Right renal cortex interstitium (tissue), 3 donors: ENCODE measurements around the gene SETBP1. TPM values are rescaled to one million over a fixed set of nuclear protein-coding genes. Genes with fewer than 3 reads are reported as not detected.
"Not testable (repeated sequence)": the region's sequence is repeated elsewhere in the genome, so short reads cannot be mapped to it uniquely, and the experiment has no call there.

Source experiments
- DNase-seq, 3 donors: peaks; one replicate each; pipeline ENCODE4 v3.0.0-alpha.2; 2013; ENCODE audit warnings: low read depth in 3 of 3, low spot score in 2 of 3
- polyA plus RNA-seq, 3 donors: library from polyadenylated mRNA; unstranded; fragments of 120-200 nt; gene quantifications; one replicate each; pipeline ENCODE4 v1.2.1, GENCODE V29; 2013; ENCODE audit not compliant: insufficient read length in 3 of 3

SETBP1 gene
- polyA plus RNA-seq, 3 donors: 27.5 to 32.4 (median 30.1) TPM

GRCh38 chr18:44702594-44702993 lies 21.9 kb downstream of the SETBP1 start:
- DNase-seq: no peak

- no peak for DNase-seq
Observed at GRCh38 chr18:44704135-44704789, 23.6 kb downstream of the SETBP1 start.

DNA sequence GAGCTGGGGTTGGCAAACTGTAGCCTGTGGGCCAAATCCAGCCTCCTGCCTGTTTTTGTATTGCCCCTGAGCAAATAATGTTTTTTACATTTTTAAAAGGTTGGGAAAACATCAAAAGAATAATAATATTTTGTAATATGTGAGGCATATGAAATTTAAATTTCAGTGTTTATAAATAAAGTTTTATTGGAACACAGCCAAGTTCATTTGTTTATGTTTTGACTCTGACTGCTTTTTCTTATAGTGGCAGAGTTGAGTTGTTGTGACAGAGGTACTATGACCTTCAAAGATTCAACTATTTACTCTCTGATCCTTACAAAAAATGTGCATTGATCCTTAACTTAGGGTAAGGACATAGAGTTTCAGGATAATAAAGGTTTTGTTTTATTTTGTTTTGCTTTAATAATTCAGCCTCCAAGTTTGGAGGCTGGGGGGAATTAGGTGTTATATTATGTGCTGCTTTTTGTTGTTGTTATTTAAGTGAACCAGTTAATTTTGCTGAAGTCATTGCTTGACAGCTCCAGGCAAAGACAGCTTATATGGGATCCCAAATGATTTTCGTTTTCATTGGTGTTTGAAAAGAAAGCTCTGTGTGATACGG lies 24.5 kb downstream of the SETBP1 start:
- no peak for DNase-seq

- DNase-seq: no peak
Observed at GRCh38 chr18:44708451-44709083, 27.9 kb downstream of the SETBP1 start.

GRCh38 chr18:44709307-44710126 lies 28.8 kb downstream of the SETBP1 start:
- no peak for DNase-seq

GRCh38 chr18:44710931-44711330 lies 30.2 kb downstream of the SETBP1 start:
- DNase-seq: no peak

DNA sequence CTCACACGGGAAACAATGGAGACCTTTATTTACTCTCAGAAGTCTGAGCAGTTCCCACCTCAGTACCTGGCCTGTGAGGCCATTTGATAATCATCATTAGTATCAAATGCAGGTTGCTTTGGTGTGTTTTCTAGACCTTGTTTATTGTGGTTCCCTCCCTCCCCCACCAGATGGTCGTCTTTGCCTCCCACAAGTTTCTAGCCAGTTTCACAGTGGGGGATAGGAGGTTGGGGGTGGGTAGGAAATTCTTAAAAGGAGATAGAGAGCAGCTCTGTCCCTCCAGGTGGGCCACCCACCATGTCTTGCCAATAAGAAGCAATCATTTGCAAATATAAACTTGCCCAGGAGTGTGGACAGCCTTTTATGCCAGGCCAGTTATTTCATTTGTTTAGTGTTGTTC lies 31.3 kb downstream of the SETBP1 start:
- no peak for DNase-seq

- DNase-seq: no peak
Observed at GRCh38 chr18:44713435-44713834, 32.7 kb downstream of the SETBP1 start.

DNA sequence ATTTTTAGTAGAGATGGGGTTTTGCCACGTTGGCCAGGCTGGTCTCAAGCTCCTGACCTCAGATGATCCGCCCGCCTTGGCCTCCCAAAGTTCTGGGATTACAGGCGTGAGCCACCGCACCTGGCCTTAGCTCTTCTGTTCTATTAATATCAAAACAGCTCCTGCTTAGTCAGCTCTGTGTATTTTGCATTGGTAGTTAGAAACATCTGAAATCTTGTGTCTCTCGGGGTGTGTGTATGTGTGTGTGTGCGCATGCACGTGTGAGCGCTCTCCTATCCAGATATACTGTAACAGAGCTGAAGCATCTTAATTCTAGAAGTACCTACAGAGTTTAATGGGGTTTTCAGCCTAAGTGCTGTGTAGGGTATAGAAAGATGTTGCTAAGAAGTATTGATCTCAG lies 33.7 kb downstream of the SETBP1 start:
- no peak for DNase-seq

DNA sequence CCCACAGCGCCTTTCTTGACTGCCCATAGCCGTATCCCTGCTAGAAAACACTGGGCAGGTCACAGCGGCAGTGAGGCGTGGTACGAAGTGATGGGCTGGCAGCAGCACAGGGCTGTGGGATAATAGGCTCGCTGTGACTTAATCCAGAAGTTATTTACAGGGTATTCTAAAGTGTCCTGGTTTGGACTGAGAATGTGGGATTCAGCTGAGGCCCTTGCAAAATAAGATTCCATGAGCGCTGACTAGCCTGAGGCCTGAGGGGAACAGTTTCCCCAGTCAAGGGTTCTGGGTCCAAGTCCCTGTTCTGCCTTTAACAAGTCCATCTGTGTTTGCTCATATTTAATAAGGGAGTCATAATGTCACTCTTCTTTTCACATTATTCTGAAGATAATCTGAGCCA lies 34.6 kb downstream of the SETBP1 start:
- no peak for DNase-seq

- no peak for DNase-seq
Observed at GRCh38 chr18:44715842-44716241, 35.2 kb downstream of the SETBP1 start.

GRCh38 chr18:44716697-44717163 lies 36.0 kb downstream of the SETBP1 start:
- no peak for DNase-seq

DNA sequence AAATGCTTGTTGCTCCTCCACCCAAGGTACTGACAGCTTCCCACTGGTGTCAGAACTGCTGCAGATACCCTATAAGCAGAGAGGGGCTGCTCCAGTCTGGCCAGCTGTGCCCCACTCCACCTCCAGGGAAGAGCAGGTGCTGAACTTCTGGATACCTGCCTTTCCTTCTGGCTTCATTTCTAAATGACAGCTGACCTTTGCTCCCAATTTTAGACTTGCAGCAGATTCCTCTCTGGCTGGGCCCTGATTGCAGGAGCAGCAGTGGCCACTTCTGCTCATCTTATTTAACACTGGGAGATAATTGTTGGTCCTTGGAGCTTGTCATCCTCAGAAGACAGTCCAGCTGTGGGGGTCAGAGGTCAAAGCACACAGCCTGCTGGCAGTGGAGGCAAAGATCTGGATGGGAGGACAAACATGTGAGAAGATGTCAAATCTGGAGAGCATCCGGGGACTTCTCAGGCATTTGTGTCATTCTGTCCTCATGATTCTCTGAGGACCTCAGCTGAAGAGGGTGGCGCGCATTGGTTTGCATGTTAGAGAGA lies 38.9 kb downstream of the SETBP1 start:
- no peak for DNase-seq

GRCh38 chr18:44721748-44722147 lies 41.1 kb downstream of the SETBP1 start:
- not testable (repeated sequence) for DNase-seq

- DNase-seq: no peak
Observed at GRCh38 chr18:44723411-44723810, 42.7 kb downstream of the SETBP1 start.

GRCh38 chr18:44724105-44724778 lies 43.6 kb downstream of the SETBP1 start:
- DNase-seq: no peak

DNA sequence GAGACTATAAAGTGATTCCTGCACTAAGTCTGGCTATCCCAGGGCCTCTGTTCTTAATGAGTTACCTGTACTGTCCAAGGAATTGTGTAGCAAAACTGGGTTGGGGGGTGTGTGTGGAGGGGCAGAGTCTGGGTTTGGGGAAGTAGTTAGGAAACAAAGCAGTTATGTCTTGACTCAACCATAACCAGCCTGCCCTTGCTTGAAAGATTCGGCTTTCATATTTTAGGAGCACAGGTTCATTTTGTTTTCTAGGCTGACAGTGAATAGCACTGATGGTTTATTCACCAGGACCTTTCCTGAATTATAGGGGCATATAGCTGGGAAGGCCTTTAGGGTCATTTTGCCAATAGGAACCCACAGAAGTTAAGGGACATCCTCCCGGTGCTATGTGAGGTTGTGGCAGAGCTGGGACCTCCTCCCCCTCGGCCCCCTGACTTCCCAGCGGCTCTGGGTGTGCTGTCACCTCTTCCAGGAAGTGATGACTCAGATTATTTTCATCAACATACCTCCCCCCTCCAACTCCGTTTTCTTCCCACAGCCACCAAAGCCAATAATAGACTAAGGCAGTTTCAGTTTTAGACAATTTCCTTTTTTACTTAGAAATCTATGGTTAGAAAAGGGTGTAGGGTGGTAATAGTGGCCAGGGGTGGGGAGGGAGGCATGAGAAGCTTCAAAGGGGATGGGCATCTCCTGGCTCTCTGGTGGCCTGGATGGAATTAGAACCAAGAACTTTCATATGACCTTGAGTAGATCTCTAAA lies 44.8 kb downstream of the SETBP1 start:
- no peak for DNase-seq

- no peak for DNase-seq
Observed at GRCh38 chr18:44726059-44726421, 45.4 kb downstream of the SETBP1 start.

GRCh38 chr18:44727291-44727690 lies 46.6 kb downstream of the SETBP1 start:
- DNase-seq: no peak

- DNase-seq: no peak
Observed at GRCh38 chr18:44729631-44730101, 49.0 kb downstream of the SETBP1 start.
